Diencephalon (tissue), 1 donor: ENCODE data around the gene C1orf174. TPM values are rescaled to one million over a fixed set of nuclear protein-coding genes. Genes with fewer than 3 reads are reported as not detected.

ENCODE experiments used
- total RNA-seq: library from RNA; depleted of rRNA; stranded (reverse); fragments of >200 nt; gene quantifications from one replicate; pipeline ENCODE4 v1.2.3, GENCODE V29; 2014

C1orf174 gene
- total RNA-seq: 25.6 TPM

GRCh38 chr1:3900150-3900968 lies at the start of gene C1orf174:
Gene C1orf174 (minus strand): TSS chr1:3900272. CDS start chr1:3900186, 86 bp downstream.

DNA sequence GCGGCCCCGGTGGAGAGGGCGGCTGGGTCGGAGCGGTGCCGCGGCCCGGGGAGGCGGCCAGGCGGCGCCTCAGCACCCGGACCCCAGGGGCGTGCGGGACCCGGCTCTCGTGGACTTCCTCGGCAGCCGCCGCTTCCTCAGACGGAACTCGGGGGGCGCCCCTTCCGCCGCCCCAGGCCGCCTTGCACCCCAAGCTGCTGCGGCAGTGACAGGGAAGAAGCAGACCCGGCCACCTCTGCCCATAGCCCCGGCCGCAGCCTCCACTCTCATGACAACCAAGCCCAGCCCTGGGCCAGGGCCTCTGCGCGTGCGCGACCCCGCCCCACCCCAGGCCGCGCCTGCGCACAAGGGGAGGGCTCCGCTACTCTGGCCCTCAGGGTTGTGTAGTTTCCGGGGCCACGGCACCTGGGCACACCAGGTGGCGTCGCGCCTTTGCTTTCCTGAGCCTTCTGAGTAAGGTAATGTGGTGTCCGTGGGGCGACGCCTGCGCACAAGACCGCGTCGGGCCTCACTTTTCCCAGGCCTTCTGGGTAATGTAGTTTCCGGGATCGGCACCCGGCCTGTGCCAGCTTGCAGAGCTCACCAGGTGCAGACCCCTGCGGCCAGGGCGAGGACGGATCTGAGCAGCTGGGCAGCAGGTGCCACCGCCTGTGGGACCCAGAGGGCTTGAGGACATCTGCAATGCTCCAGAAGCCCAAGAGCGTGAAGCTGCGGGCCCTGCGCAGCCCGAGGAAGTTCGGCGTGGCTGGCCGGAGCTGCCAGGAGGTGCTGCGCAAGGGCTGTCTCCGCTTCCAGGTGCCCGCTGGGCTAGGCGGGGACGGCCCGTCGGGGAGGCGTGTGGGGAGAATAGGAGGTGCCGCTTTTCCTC lies 42.9 kb downstream of the C1orf174 start, which contains the start of the genes CEP104 and DFFB:
CEP104 (minus strand) TSS at position 289 of the 868 bp plus-strand sequence. CDS start 4,804 bp downstream, outside the sequence.
DFFB (plus strand) TSS at position 554 of the 868 bp plus-strand sequence; CDS start at position 682, 128 bp downstream.

Other genes with a start within 250 kb of the C1orf174 start
- gene TP73, start 247.8 kb downstream of the C1orf174 start, total RNA-seq: 0.92 TPM
- gene CCDC27, start 147.8 kb downstream of the C1orf174 start, total RNA-seq: not detected
- gene SMIM1, start 127.5 kb downstream of the C1orf174 start, total RNA-seq: 0.92 TPM
- 32.1 TPM for gene LRRC47, start 103.8 kb downstream of the C1orf174 start, total RNA-seq
- 24.9 TPM for gene CEP104, start 43.1 kb downstream of the C1orf174 start, total RNA-seq
- 6.5 TPM for gene DFFB, start 42.8 kb downstream of the C1orf174 start, total RNA-seq